Neural cell (in vitro differentiated cells): ENCODE data around the gene SHD. TPM values are rescaled to one million over a fixed set of nuclear protein-coding genes. Genes with fewer than 3 reads are reported as not detected.

Source experiments
- H2AFZ ChIP-seq: fragments of 200-600, 300-800 bp; sonication (generic), shearing (Covaris generic); 2 replicates; pipeline ENCODE4 v1.6.0; 2014; ENCODE audit warnings: low read depth, mild to moderate bottlenecking, antibody characterized with exemption, low read length, moderate library complexity
- H3F3A ChIP-seq: fragments of 200-600 bp; shearing (Covaris generic); 2 replicates; pipeline ENCODE4 v1.6.1; 2016; ENCODE audit warnings: mild to moderate bottlenecking, moderate library complexity, mixed read lengths, antibody characterized with exemption, low read length; ENCODE audit not compliant: insufficient read depth, poor library complexity, severe bottlenecking
- H3K27ac ChIP-seq: fragments of 200-600, 300-800 bp; sonication (generic), shearing (Covaris generic); 2 replicates; pipeline ENCODE4 v1.5.1; 2014; ENCODE audit warnings: mild to moderate bottlenecking, low read length, moderate library complexity
- H3K27me3 ChIP-seq: fragments of 300-800, 200-600 bp; sonication (generic), shearing (Covaris generic); 2 replicates; pipeline ENCODE4 v1.6.0; 2014; ENCODE audit warnings: mild to moderate bottlenecking, low read depth, low read length, moderate library complexity; ENCODE audit not compliant: insufficient read depth
- H3K36me3 ChIP-seq: fragments of 300-800, 200-600 bp; sonication (generic), shearing (Covaris generic); 2 replicates; pipeline ENCODE4 v1.5.1; 2014; ENCODE audit warnings: mild to moderate bottlenecking, antibody characterized with exemption, low read length, moderate library complexity; ENCODE audit not compliant: insufficient read depth
- H3K4me2 ChIP-seq: fragments of 300-800, 200-600 bp; sonication (generic), shearing (Covaris generic); 2 replicates; pipeline ENCODE4 v1.6.0; 2014; ENCODE audit warnings: mild to moderate bottlenecking, low read length
- H3K4me3 ChIP-seq: fragments of 300-800, 200-600 bp; sonication (generic), shearing (Covaris generic); 2 replicates; pipeline ENCODE4 v1.5.1; 2014; ENCODE audit warnings: mild to moderate bottlenecking, low read length, moderate library complexity
- H3K79me2 ChIP-seq: fragments of 200-600 bp; shearing (Covaris generic); replicated peaks from 2 replicates; pipeline ENCODE4 v1.6.0; 2014; ENCODE audit warnings: mild to moderate bottlenecking, low read length, moderate library complexity; ENCODE audit not compliant: insufficient read depth
- H3K9ac ChIP-seq: fragments of 300-800, 200-600 bp; sonication (generic), shearing (Covaris generic); 2 replicates; pipeline ENCODE4 v1.6.1; 2016; ENCODE audit warnings: mild to moderate bottlenecking, low read length, mixed read lengths
- H3K9me2 ChIP-seq: fragments of 200-600 bp; shearing (Covaris generic); 2 replicates; pipeline ENCODE4 v1.6.1; 2016; ENCODE audit warnings: mild to moderate bottlenecking, low read length, mixed read lengths; ENCODE audit not compliant: insufficient read depth
- H3K9me3 ChIP-seq: fragments of 200-600, 300-800 bp; sonication (generic), shearing (Covaris generic); 2 replicates; pipeline ENCODE4 v1.6.1; 2016; ENCODE audit warnings: mild to moderate bottlenecking, mixed run types, low read length, moderate library complexity, mixed read lengths
- H4K20me1 ChIP-seq: fragments of 200-600 bp; shearing (Covaris generic); 2 replicates; pipeline ENCODE4 v1.6.1; 2016; ENCODE audit warnings: mild to moderate bottlenecking, mixed run types; ENCODE audit not compliant: insufficient read depth
- CTCF ChIP-seq: fragments of 450-650 bp; IDR thresholded peaks from 2 replicates; pipeline ENCODE4 v1.5.1; 2014; ENCODE audit warnings: antibody characterized with exemption, mild to moderate bottlenecking, moderate library complexity; ENCODE audit not compliant: poor library complexity, severe bottlenecking
- EP300 ChIP-seq: fragments of 450-650 bp; conservative IDR thresholded peaks from 2 replicates; pipeline ENCODE4 v1.6.1; 2014; ENCODE audit warnings: antibody characterized with exemption, mild to moderate bottlenecking, moderate library complexity; ENCODE audit not compliant: poor library complexity, severe bottlenecking
- EZH2 ChIP-seq: fragments of 200-600, 300-800 bp; shearing (Covaris generic), sonication (generic); IDR thresholded peaks from 2 replicates; pipeline ENCODE4 v1.6.1; 2014; ENCODE audit warnings: antibody characterized with exemption, low read length, borderline replicate concordance, mild to moderate bottlenecking; ENCODE audit not compliant: insufficient read depth, poor library complexity, severe bottlenecking
- MXI1 ChIP-seq: fragments of 450-650 bp; conservative IDR thresholded peaks from 2 replicates; pipeline ENCODE4 v1.6.1; 2014; ENCODE audit warnings: antibody characterized with exemption, mild to moderate bottlenecking; ENCODE audit not compliant: poor library complexity, severe bottlenecking
- POLR2AphosphoS5 ChIP-seq: IDR thresholded peaks from 2 replicates; pipeline ENCODE4 v1.6.1; 2012
- RAD21 ChIP-seq: fragments of 450-650 bp; conservative IDR thresholded peaks from 2 replicates; pipeline ENCODE4 v1.6.1; 2014; ENCODE audit warnings: antibody characterized with exemption, mild to moderate bottlenecking, moderate library complexity
- REST ChIP-seq: IDR thresholded peaks from 2 replicates; pipeline ENCODE4 v1.6.1; 2012; ENCODE audit warnings: borderline replicate concordance
- SMC3 ChIP-seq: fragments of 450-650 bp; conservative IDR thresholded peaks from 2 replicates; pipeline ENCODE4 v1.6.1; 2014; ENCODE audit warnings: antibody characterized with exemption, mild to moderate bottlenecking, moderate library complexity; ENCODE audit not compliant: poor library complexity
- TAF1 ChIP-seq: IDR thresholded peaks from 2 replicates; pipeline ENCODE4 v1.6.1; 2012; ENCODE audit warnings: low read depth
- polyA plus RNA-seq: library from polyadenylated mRNA; depleted of rRNA; stranded (reverse); fragments of >200 nt; gene quantifications from 2 replicates; pipeline ENCODE4 v1.2.3, GENCODE V29; 2014

The SHD gene
- polyA plus RNA-seq, 1 donor from 2014 or later = 188 TPM

- Histone ChIP-seq H3K4me2 (no peak overlapping the region), H2AFZ (no peak overlapping the region), H4K20me1 (no peaks in the 10 kb centered on the region), H3K9ac (no peak overlapping the region), H3K27ac (no peak overlapping the region), H3K4me3 (no peak overlapping the region), H3K79me2 (no peaks in the 10 kb centered on the region), H3K36me3 (no peaks in the 10 kb centered on the region), H3F3A (no peaks in the 10 kb centered on the region), H3K9me3 (no peaks in the 10 kb centered on the region), H3K9me2 (no peaks in the 10 kb centered on the region), H3K27me3 (no peaks in the 10 kb centered on the region)
- TF ChIP-seq POLR2AphosphoS5 (no peak), MXI1 (no peak), RAD21 (no peak), TAF1 (no peak), EP300 (no peak), CTCF (no peak), EZH2 (no peak), REST (no peak), SMC3 (no peak)
Observed at GRCh38 chr19:4288091-4288777, 9.2 kb downstream of the SHD start.

- Histone ChIP-seq H3K79me2 (no peaks in the 10 kb centered on the region), H2AFZ (no peak overlapping the region), H4K20me1 (no peaks in the 10 kb centered on the region), H3K27ac (no peak overlapping the region), H3K9me3 (no peaks in the 10 kb centered on the region), H3K36me3 (no peaks in the 10 kb centered on the region), H3F3A (no peaks in the 10 kb centered on the region), H3K27me3 (no peaks in the 10 kb centered on the region), H3K4me3 (no peak overlapping the region), H3K9me2 (no peaks in the 10 kb centered on the region), H3K4me2 (no peak overlapping the region), H3K9ac (no peak overlapping the region)
- no peak for TF ChIP-seq CTCF
- TF ChIP-seq SMC3 = no peak
- TF ChIP-seq EP300 = no peak
- no peak for TF ChIP-seq RAD21
- no peak for TF ChIP-seq POLR2AphosphoS5
- no peak for TF ChIP-seq REST
- no peak for TF ChIP-seq EZH2
- TF ChIP-seq MXI1 = no peak
- TF ChIP-seq TAF1 = no peak
Observed at GRCh38 chr19:4291184-4291732, 12.2 kb downstream of the SHD start.
